Ishikawa (cell line): ENCODE data around the gene EGF.

Experiments used
- CREB1 ChIP-seq: IDR thresholded peaks from 2 replicates; pipeline ENCODE4 v1.6.1; 2012; ENCODE audit warnings: low read depth
- EP300 ChIP-seq: IDR thresholded peaks from 2 replicates; pipeline ENCODE4 v1.6.1; 2012; ENCODE audit warnings: borderline replicate concordance
- TAF1 ChIP-seq: IDR thresholded peaks from 2 replicates; pipeline ENCODE4 v1.6.1; 2012; ENCODE audit warnings: low read depth, mild to moderate bottlenecking
- TF ChIP-seq, protein P1 (sequence below): IDR thresholded peaks from 2 replicates; pipeline ENCODE4 v1.6.1; 2012
- TF ChIP-seq, protein P2 (sequence below): IDR thresholded peaks from 2 replicates; pipeline ENCODE4 v1.6.1; 2012; ENCODE audit warnings: low read depth, mild to moderate bottlenecking

DNA sequence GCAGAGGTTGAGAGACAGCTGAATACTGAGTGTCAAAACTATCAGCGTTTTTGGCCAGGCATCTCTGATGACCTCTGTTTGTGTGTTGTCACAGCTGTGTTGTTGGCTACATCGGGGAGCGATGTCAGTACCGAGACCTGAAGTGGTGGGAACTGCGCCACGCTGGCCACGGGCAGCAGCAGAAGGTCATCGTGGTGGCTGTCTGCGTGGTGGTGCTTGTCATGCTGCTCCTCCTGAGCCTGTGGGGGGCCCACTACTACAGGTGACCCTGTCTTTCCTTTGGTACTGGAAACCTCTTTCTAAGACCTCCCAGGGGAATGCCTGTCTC lies 86.9 kb downstream of the EGF start:
- TF ChIP-seq, protein P1, sequence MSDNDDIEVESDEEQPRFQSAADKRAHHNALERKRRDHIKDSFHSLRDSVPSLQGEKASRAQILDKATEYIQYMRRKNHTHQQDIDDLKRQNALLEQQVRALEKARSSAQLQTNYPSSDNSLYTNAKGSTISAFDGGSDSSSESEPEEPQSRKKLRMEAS: no peak
- TF ChIP-seq EP300: no peak
- no peak for TF ChIP-seq CREB1
- TF ChIP-seq, protein P2, sequence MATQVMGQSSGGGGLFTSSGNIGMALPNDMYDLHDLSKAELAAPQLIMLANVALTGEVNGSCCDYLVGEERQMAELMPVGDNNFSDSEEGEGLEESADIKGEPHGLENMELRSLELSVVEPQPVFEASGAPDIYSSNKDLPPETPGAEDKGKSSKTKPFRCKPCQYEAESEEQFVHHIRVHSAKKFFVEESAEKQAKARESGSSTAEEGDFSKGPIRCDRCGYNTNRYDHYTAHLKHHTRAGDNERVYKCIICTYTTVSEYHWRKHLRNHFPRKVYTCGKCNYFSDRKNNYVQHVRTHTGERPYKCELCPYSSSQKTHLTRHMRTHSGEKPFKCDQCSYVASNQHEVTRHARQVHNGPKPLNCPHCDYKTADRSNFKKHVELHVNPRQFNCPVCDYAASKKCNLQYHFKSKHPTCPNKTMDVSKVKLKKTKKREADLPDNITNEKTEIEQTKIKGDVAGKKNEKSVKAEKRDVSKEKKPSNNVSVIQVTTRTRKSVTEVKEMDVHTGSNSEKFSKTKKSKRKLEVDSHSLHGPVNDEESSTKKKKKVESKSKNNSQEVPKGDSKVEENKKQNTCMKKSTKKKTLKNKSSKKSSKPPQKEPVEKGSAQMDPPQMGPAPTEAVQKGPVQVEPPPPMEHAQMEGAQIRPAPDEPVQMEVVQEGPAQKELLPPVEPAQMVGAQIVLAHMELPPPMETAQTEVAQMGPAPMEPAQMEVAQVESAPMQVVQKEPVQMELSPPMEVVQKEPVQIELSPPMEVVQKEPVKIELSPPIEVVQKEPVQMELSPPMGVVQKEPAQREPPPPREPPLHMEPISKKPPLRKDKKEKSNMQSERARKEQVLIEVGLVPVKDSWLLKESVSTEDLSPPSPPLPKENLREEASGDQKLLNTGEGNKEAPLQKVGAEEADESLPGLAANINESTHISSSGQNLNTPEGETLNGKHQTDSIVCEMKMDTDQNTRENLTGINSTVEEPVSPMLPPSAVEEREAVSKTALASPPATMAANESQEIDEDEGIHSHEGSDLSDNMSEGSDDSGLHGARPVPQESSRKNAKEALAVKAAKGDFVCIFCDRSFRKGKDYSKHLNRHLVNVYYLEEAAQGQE: no peak
- TF ChIP-seq TAF1: no peak
